T-cell (primary cell): ENCODE results near the gene PTCHD4. TPM values are rescaled to one million over a fixed set of nuclear protein-coding genes. Genes with fewer than 3 reads are reported as not detected.

Experiments used
- ATAC-seq, 4 experiments: fragments of 200-7000 bp in 3 of 4; fragments of 150-1000 bp in 1 of 4; cut with Tn5 transposase; replicated peaks in 1 of 4; 1 replicate in 3 of 4; 2 replicates in 1 of 4; pipeline ENCODE4 v1.10.0; 2021; ENCODE audit warnings: moderate library complexity in 3 of 4, mild to moderate bottlenecking in 2 of 4, moderate number of reproducible peaks in 1 of 4
- CTCF ChIA-PET, 2 donors: fragments of 300-600 bp; sonication (Branson Sonifier 250); formaldehyde crosslinking; loops; one replicate each; lab custom pipeline; 2022; ENCODE audit warnings: antibody characterized with exemption in 2 of 2; lab: Charles Lee
- POLR2A ChIA-PET, 2 donors: fragments of 300-600 bp; sonication (Branson Sonifier 250); formaldehyde crosslinking; loops; one replicate each; lab custom pipeline; 2022; ENCODE audit warnings: antibody characterized with exemption in 2 of 2; lab: Charles Lee
- DNase-seq, 35 experiments: peaks; one replicate each; pipeline versions ENCODE4 v3.0.0 to v3.0.0-alpha.2; 2013 to 2023
- H3K27ac ChIP-seq: one replicate; pipeline ENCODE4 v1.5.1; 2013; ENCODE audit warnings: low read length
- H3K27me3 ChIP-seq, 2 experiments: replicated peaks in 1 of 2; 1 replicate in 1 of 2; 2 replicates in 1 of 2; pipeline versions ENCODE4 v1.6.1 to v1.7.0; 2013; ENCODE audit warnings: low read length in 1 of 2, mixed read lengths in 1 of 2; ENCODE audit not compliant: control insufficient read depth in 2 of 2, insufficient read depth in 2 of 2; ENCODE audit errors: extremely low read depth in 1 of 2
- H3K36me3 ChIP-seq, 2 donors: 1 replicate in 1 of 2; 2 replicates in 1 of 2; pipeline versions ENCODE4 v1.6.1 to v1.7.0; 2013; ENCODE audit warnings: low read length in 1 of 2; ENCODE audit not compliant: control insufficient read depth in 2 of 2, insufficient read depth in 1 of 2; ENCODE audit errors: extremely low read depth in 1 of 2
- H3K4me1 ChIP-seq, 2 experiments: 1 replicate in 1 of 2; 2 replicates in 1 of 2; pipeline versions ENCODE4 v1.6.1 to v1.7.0; 2013; ENCODE audit warnings: low read length in 2 of 2, mixed read lengths in 1 of 2; ENCODE audit not compliant: insufficient read depth in 2 of 2, control insufficient read depth in 1 of 2; ENCODE audit errors: extremely low read depth in 1 of 2
- H3K4me3 ChIP-seq, 2 donors: 1 replicate in 1 of 2; 2 replicates in 1 of 2; pipeline versions ENCODE4 v1.5.1 to v1.7.0; 2013; ENCODE audit warnings: mild to moderate bottlenecking in 2 of 2, low read length in 1 of 2, moderate library complexity in 1 of 2; ENCODE audit not compliant: control insufficient read depth in 1 of 2; ENCODE audit errors: extremely low read depth in 1 of 2
- H3K9me3 ChIP-seq: 2 replicates; pipeline ENCODE4 v1.7.0; 2013
- H3K27ac Mint-ChIP-seq, 2 donors: one replicate each; pipeline ENCODE4 v1.8.0; 2020 to 2021; ENCODE audit warnings: mild to moderate bottlenecking in 2 of 2, mixed read lengths in 2 of 2
- H3K27me3 Mint-ChIP-seq, 2 donors: one replicate each; pipeline ENCODE4 v1.8.0; 2021 to 2022; ENCODE audit warnings: mixed read lengths in 2 of 2
- H3K36me3 Mint-ChIP-seq: one replicate; pipeline ENCODE4 v1.8.0; 2021; ENCODE audit warnings: mixed read lengths
- H3K4me1 Mint-ChIP-seq, 3 donors: one replicate each; pipeline ENCODE4 v1.8.0; 2020 to 2022; ENCODE audit warnings: mixed read lengths in 3 of 3, mild to moderate bottlenecking in 1 of 3
- H3K4me3 Mint-ChIP-seq, 3 donors: one replicate each; pipeline ENCODE4 v1.8.0; 2020 to 2022; ENCODE audit warnings: mild to moderate bottlenecking in 3 of 3, mixed read lengths in 3 of 3, moderate library complexity in 3 of 3
- H3K9me3 Mint-ChIP-seq, 3 donors: one replicate each; pipeline ENCODE4 v1.8.0; 2020 to 2022; ENCODE audit warnings: mixed read lengths in 3 of 3
- WGBS: methylation state at CpG from one replicate; pipeline ENCODE4 v1.1.5; 2013; ENCODE audit warnings: missing lambda C conversion rate; ENCODE audit not compliant: insufficient coverage; 5-methylcytosine and 5-hydroxymethylcytosine counted together
- total RNA-seq, 35 experiments: library from RNA in 6 of 35; stranded (reverse) in 6 of 35; fragments of 120-200 nt in 1 of 35; gene quantifications; one replicate each; pipeline versions ENCODE4 v1.2.1 to v1.2.4 and lab custom pipeline; 2013 to 2026

Gene PTCHD4
- total RNA-seq, 5 donors from 2014 or later (not counting 1 experiment from before 2014, with no cell fraction given), result not detected

- ATAC-seq, result no peak
- Mint-ChIP-seq H3K9me3 (peaks cover 3 to 4% (median 3%) of the 10 kb centered on the region in 3 donors), H3K4me3 (no peak overlapping the region), H3K27ac (no peak overlapping the region), H3K4me1 (no peaks in the 10 kb centered on the region), H3K36me3 (no peaks in the 10 kb centered on the region), H3K27me3 (no peaks in the 10 kb centered on the region)
- no peaks in the 10 kb centered on the region for H3K9me3 ChIP-seq
- H3K4me1 ChIP-seq, result no peaks in the 10 kb centered on the region
- DNase-seq, result no peak
- ChIA-PET CTCF (no interaction called here), POLR2A (no interaction called here)
- no peak overlapping the region for H3K27ac ChIP-seq
- no peaks in the 10 kb centered on the region for H3K36me3 ChIP-seq
- no CpG with 5 or more reads among the region's 1 CpG for WGBS
- H3K27me3 ChIP-seq, result no peaks in the 10 kb centered on the region
- no peak overlapping the region for H3K4me3 ChIP-seq
Measured at GRCh38 chr6:48101290-48101689, 9.7 kb downstream of the PTCHD4 start.

DNA sequence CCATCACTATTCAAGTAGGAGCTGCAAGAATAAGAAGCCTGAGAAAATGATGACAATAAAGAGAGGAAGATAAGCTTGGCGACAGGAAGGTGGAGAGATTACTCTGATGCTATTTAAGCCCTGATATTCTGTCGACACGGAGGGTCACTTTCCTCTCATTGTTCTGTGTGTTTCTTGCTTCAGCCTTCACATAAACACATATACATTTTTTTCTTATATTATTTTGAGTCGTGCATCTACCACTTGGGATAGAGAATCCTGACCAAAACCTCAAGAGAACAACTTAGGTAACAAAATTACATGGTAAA, 10.5 kb downstream of the PTCHD4 start:
- ATAC-seq (no peak), DNase-seq (no peak)
- H3K9me3 Mint-ChIP-seq, result peaks cover 0 to 4% (median 3%) of the 10 kb centered on the region in 3 donors
- no peaks in the 10 kb centered on the region for H3K27me3 Mint-ChIP-seq
- H3K4me1 ChIP-seq, result no peaks in the 10 kb centered on the region
- POLR2A ChIA-PET, result no interaction called here
- no CpG with 5 or more reads among the region's 4 CpGs for WGBS
- H3K4me3 Mint-ChIP-seq, result no peak overlapping the region
- no peak overlapping the region for H3K27ac Mint-ChIP-seq
- no peaks in the 10 kb centered on the region for H3K36me3 ChIP-seq
- no peak overlapping the region for H3K4me3 ChIP-seq
- H3K36me3 Mint-ChIP-seq, result no peaks in the 10 kb centered on the region
- CTCF ChIA-PET, result no interaction called here
- H3K4me1 Mint-ChIP-seq, result no peaks in the 10 kb centered on the region
- no peak overlapping the region for H3K27ac ChIP-seq
- H3K27me3 ChIP-seq, result no peaks in the 10 kb centered on the region
- H3K9me3 ChIP-seq, result no peaks in the 10 kb centered on the region

GRCh38 chr6:48099713-48100587, 11.0 kb downstream of the PTCHD4 start:
- Mint-ChIP-seq H3K27ac (no peak overlapping the region), H3K36me3 (no peaks in the 10 kb centered on the region), H3K27me3 (no peaks in the 10 kb centered on the region), H3K4me1 (no peaks in the 10 kb centered on the region), H3K4me3 (no peak overlapping the region), H3K9me3 (peaks cover 0 to 4% (median 3%) of the 10 kb centered on the region in 3 donors)
- ChIA-PET POLR2A (no interaction called here), CTCF (no interaction called here)
- DNase-seq (no peak), ATAC-seq (no peak)
- Histone ChIP-seq H3K27me3 (no peaks in the 10 kb centered on the region), H3K9me3 (no peaks in the 10 kb centered on the region), H3K36me3 (no peaks in the 10 kb centered on the region), H3K4me1 (no peaks in the 10 kb centered on the region), H3K4me3 (no peak overlapping the region), H3K27ac (no peak overlapping the region)
- WGBS, result 80% methylated on average over 1 of the region's 3 CpGs

DNA sequence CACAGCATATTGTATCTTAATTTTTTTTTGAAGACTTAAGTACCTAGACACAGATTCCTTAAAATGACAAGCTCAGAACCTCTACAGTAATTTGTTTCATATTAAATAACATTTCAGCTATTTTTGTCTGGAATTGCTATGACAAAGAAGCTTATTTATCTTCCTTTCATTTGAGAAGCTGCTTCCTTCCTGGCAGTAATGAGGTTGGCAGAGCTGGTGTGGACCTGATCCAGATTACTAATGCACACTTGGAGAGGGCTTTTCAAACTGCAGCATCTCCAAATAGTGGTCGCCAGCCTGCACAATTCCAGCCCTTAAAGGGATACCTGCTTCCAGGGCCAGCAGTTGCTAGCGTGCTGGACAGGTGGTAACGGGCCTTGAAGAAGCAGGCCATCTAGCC, 12.1 kb downstream of the PTCHD4 start:
- Mint-ChIP-seq H3K4me1 (no peaks in the 10 kb centered on the region), H3K27me3 (no peaks in the 10 kb centered on the region), H3K4me3 (no peak overlapping the region), H3K36me3 (no peaks in the 10 kb centered on the region), H3K27ac (no peak overlapping the region), H3K9me3 (peaks cover 0 to 4% (median 3%) of the 10 kb centered on the region in 3 donors)
- Histone ChIP-seq H3K27me3 (no peaks in the 10 kb centered on the region), H3K4me1 (no peaks in the 10 kb centered on the region), H3K4me3 (no peak overlapping the region), H3K27ac (no peak overlapping the region), H3K36me3 (no peaks in the 10 kb centered on the region), H3K9me3 (no peaks in the 10 kb centered on the region)
- ChIA-PET POLR2A (no interaction called here), CTCF (no interaction called here)
- ATAC-seq (no peak), DNase-seq (no peak)
- 66% methylated on average over 3 of the region's 3 CpGs for WGBS

DNA sequence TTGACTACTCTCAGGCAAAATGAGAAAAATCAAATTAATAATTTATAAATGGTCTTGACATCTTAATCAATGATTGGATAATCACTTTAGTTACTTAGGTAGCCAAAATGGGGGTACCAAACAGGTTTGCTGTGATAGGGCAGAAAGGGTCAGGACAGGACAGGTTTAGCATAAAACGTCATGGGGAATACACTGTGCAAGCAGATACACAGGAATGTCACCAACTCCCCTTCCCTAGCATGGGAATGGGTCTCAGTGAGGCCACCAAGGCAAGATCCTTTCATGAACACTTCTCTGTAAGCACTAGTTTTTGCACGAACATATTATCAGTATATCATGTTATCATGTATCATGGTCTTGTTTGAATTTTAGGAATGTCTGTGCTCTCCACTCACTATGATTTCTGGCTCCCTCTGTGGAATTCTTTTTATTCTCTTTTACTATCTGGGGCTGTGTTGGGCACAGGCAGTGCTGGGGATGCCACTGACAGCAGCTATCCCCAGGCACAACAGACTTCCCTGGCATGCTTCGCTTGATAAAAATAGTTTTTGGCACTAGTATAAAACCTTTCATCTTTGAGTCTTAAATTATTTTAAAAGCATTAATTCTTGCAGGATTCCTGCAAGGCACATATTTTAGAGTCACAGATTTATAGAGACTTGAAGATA, 18.3 kb downstream of the PTCHD4 start:
- 50% methylated on average over 1 of the region's 3 CpGs for WGBS
- Mint-ChIP-seq H3K4me3 (no peak overlapping the region), H3K9me3 (no peaks in the 10 kb centered on the region), H3K36me3 (no peaks in the 10 kb centered on the region), H3K27me3 (no peaks in the 10 kb centered on the region), H3K27ac (no peak overlapping the region), H3K4me1 (no peaks in the 10 kb centered on the region)
- no peaks in the 10 kb centered on the region for H3K36me3 ChIP-seq
- no peaks in the 10 kb centered on the region for H3K27me3 ChIP-seq
- no peaks in the 10 kb centered on the region for H3K4me1 ChIP-seq
- ATAC-seq, result no peak
- no peaks in the 10 kb centered on the region for H3K9me3 ChIP-seq
- POLR2A ChIA-PET, result no interaction called here
- DNase-seq, result no peak
- no peak overlapping the region for H3K27ac ChIP-seq
- no peak overlapping the region for H3K4me3 ChIP-seq
- CTCF ChIA-PET, result no interaction called here

GRCh38 chr6:48090546-48090945, 20.5 kb downstream of the PTCHD4 start:
- DNase-seq (no peak), ATAC-seq (no peak)
- H3K4me3 Mint-ChIP-seq, result no peak overlapping the region
- no peaks in the 10 kb centered on the region for H3K27me3 Mint-ChIP-seq
- WGBS, result 33% methylated on average over 1 of the region's 4 CpGs
- Histone ChIP-seq H3K36me3 (no peaks in the 10 kb centered on the region), H3K27ac (no peak overlapping the region), H3K4me1 (no peaks in the 10 kb centered on the region), H3K4me3 (no peak overlapping the region), H3K27me3 (no peaks in the 10 kb centered on the region), H3K9me3 (no peaks in the 10 kb centered on the region)
- no peaks in the 10 kb centered on the region for H3K9me3 Mint-ChIP-seq
- POLR2A ChIA-PET, result no interaction called here
- H3K36me3 Mint-ChIP-seq, result no peaks in the 10 kb centered on the region
- H3K4me1 Mint-ChIP-seq, result no peaks in the 10 kb centered on the region
- CTCF ChIA-PET, result no interaction called here
- no peak overlapping the region for H3K27ac Mint-ChIP-seq
